Gastrocnemius medialis (tissue), 4 donors: ENCODE data around the gene NELFB. TPM values are rescaled to one million over a fixed set of nuclear protein-coding genes. Genes with fewer than 3 reads are reported as not detected.

Experiments used
- ATAC-seq, 2 donors: fragments of 150-250 bp; one replicate each; pipeline ENCODE4 v1.9.1; 2016
- DNase-seq, 2 donors: peaks; one replicate each; pipeline ENCODE4 v3.0.0-alpha.2; 2019
- H3K27ac ChIP-seq, 4 donors: fragments of 200-600 bp; sonication (generic); 1 replicate in 1 of 4; 2 replicates in 3 of 4; pipeline ENCODE4 v1.5.1; 2016 to 2018; ENCODE audit warnings: mild to moderate bottlenecking in 2 of 4, moderate library complexity in 1 of 4
- H3K27me3 ChIP-seq, 3 donors: fragments of 200-600 bp; sonication (generic) in 2 of 3; 1 replicate in 1 of 3; 2 replicates in 2 of 3; pipeline versions ENCODE4 v1.5.1 to v1.6.0; 2016 to 2019; ENCODE audit warnings: mild to moderate bottlenecking in 1 of 3, moderate library complexity in 1 of 3
- H3K36me3 ChIP-seq, 2 donors: fragments of 200-600 bp; sonication (generic) in 1 of 2; one replicate each; pipeline ENCODE4 v1.5.1; 2017 to 2018
- H3K4me1 ChIP-seq, 2 donors: fragments of 200-600 bp; sonication (generic) in 1 of 2; one replicate each; pipeline ENCODE4 v1.5.1; 2016 to 2017; ENCODE audit warnings: mild to moderate bottlenecking in 2 of 2
- H3K4me3 ChIP-seq, 4 donors: fragments of 200-600 bp; sonication (generic) in 3 of 4; 1 replicate in 1 of 4; 2 replicates in 3 of 4; pipeline ENCODE4 v1.5.1; 2016 to 2019; ENCODE audit warnings: mild to moderate bottlenecking in 2 of 4
- H3K9me3 ChIP-seq, 3 donors: fragments of 200-600 bp; sonication (generic) in 2 of 3; 1 replicate in 1 of 3; 2 replicates in 2 of 3; pipeline ENCODE4 v1.5.1; 2016 to 2019
- POLR2A ChIP-seq, 2 donors: fragments of 450-650 bp; IDR thresholded peaks; one replicate each; pipeline ENCODE4 v1.6.1; 2017; ENCODE audit warnings: antibody characterized with exemption in 2 of 2, mild to moderate bottlenecking in 2 of 2, moderate library complexity in 2 of 2
- in situ Hi-C, 4 donors: fragments of 200-750 bp; cut with MboI; loops; one replicate each; pipeline versions ENCODE4 v1.15.0 to v1.8.0; 2017; ENCODE audit warnings: low sequenced_read_pairs in 4 of 4
- intact Hi-C: fragments of 100-400 bp; cut with DNase I; formaldehyde crosslinking; loops from one replicate; pipeline ENCODE4 v1.15.1; 2023; ENCODE audit warnings: low total_unique reads
- total RNA-seq, 4 donors: library from RNA; depleted of rRNA; stranded (reverse); fragments of >200 nt; gene quantifications; one replicate each; pipeline versions ENCODE4 v1.1.0 to v1.2.3, GENCODE V29; 2016
- TF ChIP-seq, protein P1 (sequence below), 5 experiments: fragments of 450-650 bp in 3 of 5; fragments of 200-600 bp in 2 of 5; sonication (generic) in 2 of 5; IDR thresholded peaks in 4 of 5; conservative IDR thresholded peaks in 1 of 5; 1 replicate in 4 of 5; 2 replicates in 1 of 5; pipeline ENCODE4 v1.5.1; 2016 to 2019; ENCODE audit warnings: antibody characterized with exemption in 5 of 5, mild to moderate bottlenecking in 3 of 5, moderate library complexity in 3 of 5

Gene NELFB
- total RNA-seq, 4 donors from 2014 or later: 21.6 to 61.5 (median 39.4) TPM

DNA sequence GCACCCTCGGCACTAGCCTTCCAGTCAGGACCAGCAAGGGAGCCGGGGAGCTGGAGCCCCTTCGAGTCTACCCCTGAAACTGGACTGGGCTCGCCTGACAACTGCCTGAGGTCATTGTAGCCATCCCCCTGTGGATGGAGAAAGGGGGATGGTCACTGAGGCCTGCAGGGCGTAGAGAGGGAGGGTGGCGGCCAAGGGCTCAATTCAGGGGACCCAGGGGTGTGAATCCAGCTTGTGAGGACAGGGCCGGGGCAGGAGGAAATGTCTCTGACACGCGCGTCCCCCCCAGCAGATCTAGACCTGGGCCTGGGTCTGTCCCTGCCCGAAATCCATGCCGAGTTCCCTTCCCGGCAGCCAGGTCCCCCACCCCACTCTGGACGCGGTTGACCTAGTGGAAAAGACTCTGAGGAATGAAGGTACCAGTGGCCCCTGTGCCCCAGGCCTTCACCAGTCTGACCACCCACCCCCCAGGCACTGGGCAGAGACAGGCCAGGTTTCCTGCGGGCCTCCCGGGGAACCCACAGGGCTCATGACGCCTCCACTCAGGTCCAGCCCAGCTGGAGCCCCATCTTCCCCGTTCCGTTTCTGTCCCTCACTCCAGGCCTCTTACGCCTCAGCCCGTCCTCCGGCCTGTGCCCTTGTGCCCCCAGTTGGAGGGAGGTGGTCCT lies 23.6 kb upstream of the NELFB start:
- peaks cover 28 to 55% (median 31%) of the 10 kb centered on the region in 3 donors for H3K27me3 ChIP-seq
- no peak overlapping the region for H3K4me3 ChIP-seq
- no peaks in the 10 kb centered on the region for H3K9me3 ChIP-seq
- H3K27ac ChIP-seq: no peak overlapping the region
- no peak for DNase-seq
- H3K4me1 ChIP-seq: peaks cover 6 to 12% of the 10 kb centered on the region in 2 donors
- TF ChIP-seq POLR2A (IDR thresholded peaks at IDR 0.05): no peak
- TF ChIP-seq, protein P1, sequence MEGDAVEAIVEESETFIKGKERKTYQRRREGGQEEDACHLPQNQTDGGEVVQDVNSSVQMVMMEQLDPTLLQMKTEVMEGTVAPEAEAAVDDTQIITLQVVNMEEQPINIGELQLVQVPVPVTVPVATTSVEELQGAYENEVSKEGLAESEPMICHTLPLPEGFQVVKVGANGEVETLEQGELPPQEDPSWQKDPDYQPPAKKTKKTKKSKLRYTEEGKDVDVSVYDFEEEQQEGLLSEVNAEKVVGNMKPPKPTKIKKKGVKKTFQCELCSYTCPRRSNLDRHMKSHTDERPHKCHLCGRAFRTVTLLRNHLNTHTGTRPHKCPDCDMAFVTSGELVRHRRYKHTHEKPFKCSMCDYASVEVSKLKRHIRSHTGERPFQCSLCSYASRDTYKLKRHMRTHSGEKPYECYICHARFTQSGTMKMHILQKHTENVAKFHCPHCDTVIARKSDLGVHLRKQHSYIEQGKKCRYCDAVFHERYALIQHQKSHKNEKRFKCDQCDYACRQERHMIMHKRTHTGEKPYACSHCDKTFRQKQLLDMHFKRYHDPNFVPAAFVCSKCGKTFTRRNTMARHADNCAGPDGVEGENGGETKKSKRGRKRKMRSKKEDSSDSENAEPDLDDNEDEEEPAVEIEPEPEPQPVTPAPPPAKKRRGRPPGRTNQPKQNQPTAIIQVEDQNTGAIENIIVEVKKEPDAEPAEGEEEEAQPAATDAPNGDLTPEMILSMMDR (IDR thresholded peaks at IDR 0.05 in 4 of 5, conservative IDR thresholded peaks at IDR 0.05 in 1 of 5): no peak
- intact Hi-C loops (loop anchor here (10.0 kb wide), 1 partner anchor 447 kb away; no protein-coding TSS in a partner anchor), in situ Hi-C loops (loop anchor here in 2 of 4 donors (10.0 kb wide), 1 partner anchor 117 kb away; the partner anchor contains the start of gene DPP7 (in 2 of the 2))
- no peaks in the 10 kb centered on the region for H3K36me3 ChIP-seq
- no peak for ATAC-seq

DNA sequence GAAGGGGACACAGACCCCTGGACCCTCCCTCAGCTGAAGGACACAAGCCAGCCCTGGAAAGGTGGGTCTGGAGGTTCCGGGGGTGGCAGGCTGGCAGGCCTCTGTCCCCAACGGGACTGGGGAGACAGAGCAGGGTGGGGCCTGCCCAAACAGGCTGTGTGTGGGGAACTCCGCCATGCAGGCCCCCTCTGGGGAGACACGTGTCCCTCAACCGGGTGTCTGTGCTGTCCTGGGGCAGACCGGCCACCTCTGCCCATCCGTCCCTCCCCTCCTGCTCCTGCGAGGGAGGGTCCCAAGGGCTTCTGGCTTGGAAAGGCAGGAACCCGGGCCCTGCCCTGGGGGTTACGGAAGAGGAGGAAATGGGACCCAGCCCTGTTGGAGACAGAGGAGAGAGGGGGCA lies 23.0 kb upstream of the NELFB start:
- peaks cover 12 to 18% of the 10 kb centered on the region in 2 donors for H3K4me1 ChIP-seq
- intact Hi-C loops: loop anchor here (10.0 kb wide), 1 partner anchor 447 kb away; no protein-coding TSS in a partner anchor

DNA sequence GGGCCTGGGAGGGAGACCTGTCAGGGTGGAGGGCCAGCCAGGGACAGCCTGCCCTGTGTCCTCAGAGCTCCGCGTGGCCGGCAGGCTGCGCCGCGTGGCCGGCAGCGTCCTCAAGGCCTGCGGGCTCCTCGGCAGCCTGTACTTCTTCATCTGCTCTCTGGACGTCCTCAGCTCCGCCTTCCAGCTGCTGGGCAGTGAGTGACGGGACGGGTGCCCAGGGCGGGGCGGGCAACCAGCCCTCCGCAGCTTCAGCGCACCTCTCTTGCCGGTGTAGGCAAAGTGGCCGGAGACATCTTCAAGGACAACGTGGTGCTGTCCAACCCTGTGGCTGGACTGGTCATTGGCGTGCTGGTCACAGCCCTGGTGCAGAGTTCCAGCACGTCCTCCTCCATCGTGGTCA lies 22.6 kb upstream of the NELFB start:
- TF ChIP-seq POLR2A (IDR thresholded peaks at IDR 0.05): no peak
- TF ChIP-seq, protein P1 (IDR thresholded peaks at IDR 0.05 in 4 of 5, conservative IDR thresholded peaks at IDR 0.05 in 1 of 5): no peak
- Histone ChIP-seq H3K27me3 (peaks cover 25 to 55% (median 29%) of the 10 kb centered on the region in 3 donors), H3K36me3 (no peaks in the 10 kb centered on the region), H3K9me3 (no peaks in the 10 kb centered on the region), H3K4me1 (peaks cover 16 to 22% of the 10 kb centered on the region in 2 donors), H3K27ac (no peak overlapping the region), H3K4me3 (no peak overlapping the region)
- ATAC-seq (no peak), DNase-seq (no peak)
- in situ Hi-C loops: loop anchor here in 2 of 4 donors (10.0 kb wide), 1 partner anchor 118 kb away; the partner anchor contains the start of gene DPP7 (in 2 of the 2)
- intact Hi-C loops: loop anchor here (10.0 kb wide), 1 partner anchor 448 kb away; no protein-coding TSS in a partner anchor

More for the DNA sequence above, 23.0 kb upstream of the NELFB start:
- Histone ChIP-seq H3K27ac (no peak overlapping the region), H3K36me3 (no peaks in the 10 kb centered on the region), H3K9me3 (no peaks in the 10 kb centered on the region), H3K4me3 (no peak overlapping the region), H3K27me3 (peaks cover 28 to 55% (median 29%) of the 10 kb centered on the region in 3 donors)
- in situ Hi-C loops: loop anchor here in 2 of 4 donors (10.0 kb wide), 1 partner anchor 117 kb away; the partner anchor contains the start of gene DPP7 (in 2 of the 2)
- TF ChIP-seq, protein P1 (IDR thresholded peaks at IDR 0.05 in 4 of 5, conservative IDR thresholded peaks at IDR 0.05 in 1 of 5): no peak
- TF ChIP-seq POLR2A (IDR thresholded peaks at IDR 0.05): no peak
- ATAC-seq (no peak), DNase-seq (no peak)

DNA sequence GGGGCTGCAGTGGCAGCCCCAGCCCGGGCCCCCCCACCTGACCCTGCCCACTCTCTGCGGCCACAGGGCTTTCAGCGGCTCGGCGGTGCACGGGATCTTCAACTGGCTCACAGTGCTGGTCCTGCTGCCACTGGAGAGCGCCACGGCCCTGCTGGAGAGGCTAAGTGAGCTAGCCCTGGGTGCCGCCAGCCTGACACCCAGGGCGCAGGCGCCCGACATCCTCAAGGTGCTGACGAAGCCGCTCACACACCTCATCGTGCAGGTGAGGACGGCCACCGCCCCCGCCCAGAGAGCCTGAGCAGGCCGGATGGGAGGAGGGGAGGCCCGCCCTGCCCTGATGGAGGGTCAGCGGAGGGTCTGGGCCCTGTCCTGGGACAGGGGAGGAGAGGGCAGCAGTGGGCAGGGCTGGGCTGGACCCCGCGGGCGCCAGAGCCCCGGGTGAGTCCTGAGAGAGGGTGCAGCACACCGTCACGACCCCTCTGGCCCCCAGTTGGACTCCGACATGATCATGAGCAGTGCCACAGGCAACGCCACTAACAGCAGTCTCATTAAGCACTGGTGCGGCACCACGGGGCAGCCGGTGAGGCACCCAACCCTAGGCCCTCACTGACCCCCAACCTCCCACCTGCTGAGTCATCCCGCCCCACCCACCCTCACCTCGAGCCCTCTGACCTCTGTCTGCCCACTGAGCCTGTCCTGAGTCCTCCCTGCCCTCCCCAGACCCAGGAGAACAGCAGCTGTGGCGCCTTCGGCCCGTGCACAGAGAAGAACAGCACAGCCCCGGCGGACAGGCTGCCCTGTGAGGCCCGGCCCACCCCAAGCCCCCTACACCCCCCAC lies 21.8 kb upstream of the NELFB start:
- Histone ChIP-seq H3K4me1 (peaks cover 23 to 31% of the 10 kb centered on the region in 2 donors), H3K27ac (no peak overlapping the region), H3K9me3 (no peaks in the 10 kb centered on the region), H3K27me3 (peaks cover 21 to 47% (median 26%) of the 10 kb centered on the region in 3 donors), H3K36me3 (no peaks in the 10 kb centered on the region), H3K4me3 (no peak overlapping the region)
- intact Hi-C loops (loop anchor here (10.0 kb wide), 1 partner anchor 449 kb away; no protein-coding TSS in a partner anchor), in situ Hi-C loops (loop anchor here in 2 of 4 donors (10.0 kb wide), 1 partner anchor 119 kb away; the partner anchor contains the start of gene DPP7 (in 2 of the 2))
- DNase-seq (no peak), ATAC-seq (no peak)
- TF ChIP-seq POLR2A (IDR thresholded peaks at IDR 0.05): no peak
- TF ChIP-seq, protein P1 (IDR thresholded peaks at IDR 0.05 in 4 of 5, conservative IDR thresholded peaks at IDR 0.05 in 1 of 5): no peak
